GM18873 (cell line): ENCODE data around the gene ADAMTS15.

Experiments used
- ATAC-seq: cut with Tn5 transposase; IDR thresholded peaks from one replicate; pipeline ENCODE4 v1.9.1; 2021; ENCODE audit warnings: mild to moderate bottlenecking, moderate library complexity, moderate number of reproducible peaks; ENCODE audit not compliant: unreplicated experiment, low FRiP score

The ADAMTS15 gene

GRCh38 chr11:130416530-130416882 is 31.9 kb upstream of the ADAMTS15 start:
- ATAC-seq, result no peak

- ATAC-seq, result no peak
Observed at GRCh38 chr11:130416906-130417305, 31.5 kb upstream of the ADAMTS15 start.

- no peak for ATAC-seq
Observed at GRCh38 chr11:130418210-130418609, 30.2 kb upstream of the ADAMTS15 start.

- ATAC-seq, result no peak
Observed at GRCh38 chr11:130418756-130419155, 29.7 kb upstream of the ADAMTS15 start.

GRCh38 chr11:130420478-130421198 is 27.8 kb upstream of the ADAMTS15 start:
- ATAC-seq, result no peak

GRCh38 chr11:130421199-130421585 is 27.3 kb upstream of the ADAMTS15 start:
- no peak for ATAC-seq

- no peak for ATAC-seq
Observed at GRCh38 chr11:130421697-130422096, 26.7 kb upstream of the ADAMTS15 start.

GRCh38 chr11:130422251-130422995 is 26.0 kb upstream of the ADAMTS15 start:
- ATAC-seq, result no peak

- no peak for ATAC-seq
Observed at GRCh38 chr11:130423541-130424142, 24.8 kb upstream of the ADAMTS15 start.

GRCh38 chr11:130424613-130425140 is 23.8 kb upstream of the ADAMTS15 start:
- no peak for ATAC-seq

- no peak for ATAC-seq
Observed at GRCh38 chr11:130425156-130425555, 23.3 kb upstream of the ADAMTS15 start.

GRCh38 chr11:130426223-130426836 is 22.1 kb upstream of the ADAMTS15 start:
- no peak for ATAC-seq

- ATAC-seq, result no peak
Observed at GRCh38 chr11:130426837-130427341, 21.6 kb upstream of the ADAMTS15 start.

GRCh38 chr11:130427581-130428315 is 20.7 kb upstream of the ADAMTS15 start:
- ATAC-seq, result no peak

- no peak for ATAC-seq
Observed at GRCh38 chr11:130428316-130429119, 19.9 kb upstream of the ADAMTS15 start, which contains the start of gene ADAMTS8. TSS of gene ADAMTS8 (minus strand) at chr11:130428609. CDS start at chr11:130428286, 323 bp downstream.

- no peak for ATAC-seq
Observed at GRCh38 chr11:130429120-130429681, 19.2 kb upstream of the ADAMTS15 start.

- ATAC-seq, result no peak
Observed at GRCh38 chr11:130429983-130430382, 18.5 kb upstream of the ADAMTS15 start.

GRCh38 chr11:130431331-130431773 is 17.1 kb upstream of the ADAMTS15 start:
- peak; percentile 46 for ATAC-seq

GRCh38 chr11:130431801-130432200 is 16.6 kb upstream of the ADAMTS15 start:
- ATAC-seq, result no peak
